Hepatocyte (in vitro differentiated cells): ENCODE data around the gene MFSD2A.

ENCODE experiments used
- EZH2 ChIP-seq: fragments of 200-600 bp; sonication (generic); IDR thresholded peaks from 2 replicates; pipeline ENCODE4 v1.6.1; 2016; ENCODE audit warnings: antibody characterized with exemption, mild to moderate bottlenecking, borderline replicate concordance
- EZH2phosphoT487 ChIP-seq: fragments of 200-600 bp; sonication (generic); IDR thresholded peaks from one replicate; pipeline ENCODE4 v1.6.1; 2018; ENCODE audit warnings: antibody characterized with exemption, mild to moderate bottlenecking, low read depth, moderate library complexity; ENCODE audit not compliant: unreplicated experiment, severe bottlenecking
- TF ChIP-seq, protein P1 (sequence below): fragments of 200-600 bp; sonication (generic); IDR thresholded peaks from 2 replicates; pipeline ENCODE4 v1.5.1; 2016; ENCODE audit warnings: antibody characterized with exemption, mild to moderate bottlenecking; ENCODE audit not compliant: poor library complexity

DNA sequence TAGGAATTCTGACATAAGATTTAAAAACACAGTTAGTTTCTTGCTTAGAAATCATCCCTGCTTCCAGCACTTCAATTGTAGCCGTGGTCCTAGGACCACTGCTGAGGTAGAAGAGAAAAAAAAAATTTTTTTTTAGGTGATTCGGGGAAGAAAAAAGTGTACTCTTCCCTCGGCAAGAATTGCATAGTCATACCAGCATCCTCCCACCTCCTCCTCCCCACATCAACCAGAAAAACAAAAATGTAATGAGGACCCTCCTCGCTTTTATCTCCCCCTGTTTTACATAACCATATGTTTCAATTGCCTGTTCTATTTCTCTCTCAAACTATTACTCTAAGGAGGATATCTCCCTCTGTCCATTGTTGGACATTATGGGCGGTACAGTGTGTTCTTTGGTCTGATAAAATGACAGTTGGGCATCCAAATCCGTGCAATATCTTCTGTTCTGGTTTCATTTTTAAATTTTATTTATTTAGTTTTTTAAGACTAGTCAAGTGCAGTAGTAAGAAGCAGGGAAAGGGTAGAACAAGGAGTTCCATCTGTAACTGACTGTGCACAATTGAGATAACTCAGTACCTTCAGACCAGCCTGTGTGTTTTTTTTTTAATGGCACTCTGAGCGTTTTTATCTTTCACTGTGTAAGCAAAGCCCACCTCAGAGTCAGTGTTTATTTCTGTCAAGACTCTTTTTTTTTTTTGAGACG is 10.4 kb upstream of the MFSD2A start:
- TF ChIP-seq EZH2, result no peak
- TF ChIP-seq, protein P1, sequence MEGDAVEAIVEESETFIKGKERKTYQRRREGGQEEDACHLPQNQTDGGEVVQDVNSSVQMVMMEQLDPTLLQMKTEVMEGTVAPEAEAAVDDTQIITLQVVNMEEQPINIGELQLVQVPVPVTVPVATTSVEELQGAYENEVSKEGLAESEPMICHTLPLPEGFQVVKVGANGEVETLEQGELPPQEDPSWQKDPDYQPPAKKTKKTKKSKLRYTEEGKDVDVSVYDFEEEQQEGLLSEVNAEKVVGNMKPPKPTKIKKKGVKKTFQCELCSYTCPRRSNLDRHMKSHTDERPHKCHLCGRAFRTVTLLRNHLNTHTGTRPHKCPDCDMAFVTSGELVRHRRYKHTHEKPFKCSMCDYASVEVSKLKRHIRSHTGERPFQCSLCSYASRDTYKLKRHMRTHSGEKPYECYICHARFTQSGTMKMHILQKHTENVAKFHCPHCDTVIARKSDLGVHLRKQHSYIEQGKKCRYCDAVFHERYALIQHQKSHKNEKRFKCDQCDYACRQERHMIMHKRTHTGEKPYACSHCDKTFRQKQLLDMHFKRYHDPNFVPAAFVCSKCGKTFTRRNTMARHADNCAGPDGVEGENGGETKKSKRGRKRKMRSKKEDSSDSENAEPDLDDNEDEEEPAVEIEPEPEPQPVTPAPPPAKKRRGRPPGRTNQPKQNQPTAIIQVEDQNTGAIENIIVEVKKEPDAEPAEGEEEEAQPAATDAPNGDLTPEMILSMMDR, result no peak
- no peak for TF ChIP-seq EZH2phosphoT487
